Lung microvascular endothelial cell (primary cell): ENCODE results near the gene TTC33. TPM values are rescaled to one million over a fixed set of nuclear protein-coding genes. Genes with fewer than 3 reads are reported as not detected.
"Not testable (repeated sequence)": the region's sequence is repeated elsewhere in the genome, so short reads cannot be mapped to it uniquely, and the experiment has no call there.

Experiments used
- DNase-seq, 2 donors: peaks; one replicate each; pipeline versions ENCODE4 v3.0.0 to v3.0.0-alpha.2; 2010; ENCODE audit warnings: low read depth in 2 of 2
- total RNA-seq: library from RNA; depleted of rRNA; stranded (reverse); fragments of >200 nt; gene quantifications from 2 replicates; pipeline ENCODE4 v1.2.1, GENCODE V29; 2014

TTC33 gene
- total RNA-seq, 1 donor from 2014 or later, result 15.1 TPM

- DNase-seq, result no peak
Measured at GRCh38 chr5:40654377-40654991, 101.3 kb downstream of the TTC33 start.

- DNase-seq, result no peak
Measured at GRCh38 chr5:40653221-40654022, 102.3 kb downstream of the TTC33 start.

- no peak for DNase-seq
Measured at GRCh38 chr5:40652441-40653220, 103.1 kb downstream of the TTC33 start.

- DNase-seq, result no peak
Measured at GRCh38 chr5:40651201-40651600, 104.6 kb downstream of the TTC33 start.

GRCh38 chr5:40649463-40650030 lies 106.2 kb downstream of the TTC33 start:
- DNase-seq, result no peak

- no peak for DNase-seq
Measured at GRCh38 chr5:40648150-40648549, 107.6 kb downstream of the TTC33 start.

GRCh38 chr5:40646266-40646665 lies 109.5 kb downstream of the TTC33 start:
- peak in 1 of 2 donors; percentile 74 for DNase-seq

GRCh38 chr5:40639531-40639930 lies 116.2 kb downstream of the TTC33 start:
- DNase-seq, result not testable (repeated sequence)

GRCh38 chr5:40634593-40634992 lies 121.2 kb downstream of the TTC33 start:
- no peak for DNase-seq

- DNase-seq, result no peak
Measured at GRCh38 chr5:40634154-40634553, 121.6 kb downstream of the TTC33 start.

- DNase-seq, result peak in 1 of 2 donors; percentile 51
Measured at GRCh38 chr5:40631236-40631635, 124.5 kb downstream of the TTC33 start.

GRCh38 chr5:40630126-40630525 lies 125.6 kb downstream of the TTC33 start:
- no peak for DNase-seq

GRCh38 chr5:40628407-40628806 lies 127.4 kb downstream of the TTC33 start:
- no peak for DNase-seq

GRCh38 chr5:40627706-40628105 lies 128.1 kb downstream of the TTC33 start:
- DNase-seq, result no peak

- DNase-seq, result no peak
Measured at GRCh38 chr5:40626801-40627200, 129.0 kb downstream of the TTC33 start.

GRCh38 chr5:40623480-40624420 lies 132.0 kb downstream of the TTC33 start:
- DNase-seq, result no peak

GRCh38 chr5:40622463-40623252 lies 133.1 kb downstream of the TTC33 start:
- no peak for DNase-seq

GRCh38 chr5:40619421-40619820 lies 136.3 kb downstream of the TTC33 start:
- no peak for DNase-seq

GRCh38 chr5:40618926-40619325 lies 136.8 kb downstream of the TTC33 start:
- DNase-seq, result no peak

- no peak for DNase-seq
Measured at GRCh38 chr5:40616781-40617180, 139.0 kb downstream of the TTC33 start.
